ENCODE measurements around the gene SRA1. TPM values are rescaled to one million over a fixed set of nuclear protein-coding genes. Genes with fewer than 3 reads are reported as not detected.

The SRA1 gene
- total RNA-seq, 6 experiments from 2014 or later, result 14.4 to 35.4 (median 18.6) TPM

DNA sequence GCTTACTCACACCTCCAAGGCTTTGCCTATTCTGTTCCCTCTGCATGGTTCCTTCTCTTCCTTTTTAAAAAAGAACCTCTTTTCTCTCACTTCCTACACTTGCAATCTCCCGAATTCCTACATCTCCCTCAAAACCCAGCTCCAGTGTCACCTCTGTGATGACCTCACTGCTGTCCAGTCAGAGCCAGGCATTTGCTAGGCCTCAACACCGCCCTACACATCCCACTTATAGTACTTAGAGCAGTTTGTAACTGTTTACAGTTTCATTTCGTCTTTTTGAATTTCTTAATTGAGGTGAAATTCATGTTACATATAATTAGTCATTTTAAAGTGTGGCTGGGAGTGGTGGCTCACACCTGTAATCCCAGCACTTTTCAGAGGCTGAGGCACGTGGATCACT lies 44.9 kb upstream of the SRA1 start:
- H3K27me3 ChIP-seq, result no peaks in the 10 kb centered on the region
- WGBS (ENCODE audit: insufficient coverage, low coverage, low lambda C conversion rate, missing lambda C conversion rate), result 67% methylated on average over 4 of the region's 4 CpGs
- ATAC-seq (peak in 3 of 4 donors; percentile 15 to 42 (median 22)), DNase-seq (no peak)
- H3K36me3 ChIP-seq, result no peaks in the 10 kb centered on the region
- H3K4me3 ChIP-seq, result no peak overlapping the region
- intact Hi-C loops (cut with DNase I), result no loop called here
- peaks cover 0 to 35% (median 2%) of the 10 kb centered on the region in 4 donors for H3K4me1 ChIP-seq
- no peaks in the 10 kb centered on the region for H3K9me3 ChIP-seq
- peak overlapping the region; percentile 87 to 90 (median 90) for H3K27ac ChIP-seq
- TF ChIP-seq, protein P1, sequence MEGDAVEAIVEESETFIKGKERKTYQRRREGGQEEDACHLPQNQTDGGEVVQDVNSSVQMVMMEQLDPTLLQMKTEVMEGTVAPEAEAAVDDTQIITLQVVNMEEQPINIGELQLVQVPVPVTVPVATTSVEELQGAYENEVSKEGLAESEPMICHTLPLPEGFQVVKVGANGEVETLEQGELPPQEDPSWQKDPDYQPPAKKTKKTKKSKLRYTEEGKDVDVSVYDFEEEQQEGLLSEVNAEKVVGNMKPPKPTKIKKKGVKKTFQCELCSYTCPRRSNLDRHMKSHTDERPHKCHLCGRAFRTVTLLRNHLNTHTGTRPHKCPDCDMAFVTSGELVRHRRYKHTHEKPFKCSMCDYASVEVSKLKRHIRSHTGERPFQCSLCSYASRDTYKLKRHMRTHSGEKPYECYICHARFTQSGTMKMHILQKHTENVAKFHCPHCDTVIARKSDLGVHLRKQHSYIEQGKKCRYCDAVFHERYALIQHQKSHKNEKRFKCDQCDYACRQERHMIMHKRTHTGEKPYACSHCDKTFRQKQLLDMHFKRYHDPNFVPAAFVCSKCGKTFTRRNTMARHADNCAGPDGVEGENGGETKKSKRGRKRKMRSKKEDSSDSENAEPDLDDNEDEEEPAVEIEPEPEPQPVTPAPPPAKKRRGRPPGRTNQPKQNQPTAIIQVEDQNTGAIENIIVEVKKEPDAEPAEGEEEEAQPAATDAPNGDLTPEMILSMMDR (IDR thresholded peaks at IDR 0.05), result no peak
- TF ChIP-seq POLR2A (IDR thresholded peaks at IDR 0.05), result no peak

DNA sequence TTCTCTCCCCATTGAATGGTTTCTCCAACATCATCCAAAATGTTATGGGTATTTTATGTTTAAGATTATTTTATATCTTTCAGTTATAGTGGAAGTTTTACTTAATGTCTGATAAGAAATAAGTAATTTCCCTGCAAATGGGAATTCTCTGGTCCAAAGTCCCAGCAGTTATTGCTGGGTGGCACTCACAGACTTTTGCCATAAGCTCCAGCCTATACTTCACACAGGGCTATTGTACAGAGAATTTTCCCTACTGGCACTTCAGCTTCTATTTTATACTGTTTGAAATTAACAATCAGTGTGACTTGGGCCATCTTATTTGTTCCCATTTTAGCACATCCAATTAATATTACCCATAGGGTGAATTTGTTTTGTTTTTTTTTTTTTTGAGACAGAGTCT lies 42.8 kb upstream of the SRA1 start:
- Histone ChIP-seq H3K4me3 (no peak overlapping the region), H3K27me3 (no peaks in the 10 kb centered on the region), H3K36me3 (no peaks in the 10 kb centered on the region), H3K9me3 (no peaks in the 10 kb centered on the region), H3K27ac (no peak overlapping the region), H3K4me1 (peaks cover 0 to 45% (median 8%) of the 10 kb centered on the region in 4 donors)
- intact Hi-C loops (cut with DNase I), result no loop called here
- TF ChIP-seq POLR2A (IDR thresholded peaks at IDR 0.05), result no peak
- TF ChIP-seq, protein P1 (IDR thresholded peaks at IDR 0.05), result no peak
- DNase-seq (no peak), ATAC-seq (no peak)

DNA sequence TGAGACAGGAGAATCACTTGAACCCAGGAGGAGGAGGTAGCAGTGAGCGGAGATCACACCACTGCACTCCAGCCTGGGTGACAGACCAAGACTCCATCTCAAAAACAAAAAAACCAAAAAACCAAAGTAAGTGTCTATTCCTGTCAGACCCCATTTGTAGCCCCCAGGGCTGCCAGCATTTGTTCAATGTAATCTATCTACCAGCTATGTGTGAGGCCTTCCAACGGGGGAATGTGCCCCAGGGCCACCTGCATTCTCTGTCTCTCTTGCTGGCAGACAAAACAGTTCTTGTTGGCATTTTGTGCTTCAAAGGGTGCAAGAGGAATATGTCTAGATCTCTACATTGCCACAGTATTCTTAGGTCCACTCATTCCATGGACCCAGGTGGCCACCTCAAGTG lies 41.6 kb upstream of the SRA1 start:
- ATAC-seq, result no peak
- intact Hi-C loops (cut with DNase I), result no loop called here
- no peak for TF ChIP-seq POLR2A (IDR thresholded peaks at IDR 0.05)
- TF ChIP-seq, protein P1 (IDR thresholded peaks at IDR 0.05), result no peak
- no peak for DNase-seq
- Histone ChIP-seq H3K4me1 (peaks cover 0 to 50% (median 11%) of the 10 kb centered on the region in 4 donors), H3K4me3 (no peak overlapping the region), H3K27ac (no peak overlapping the region), H3K36me3 (no peaks in the 10 kb centered on the region), H3K27me3 (no peaks in the 10 kb centered on the region), H3K9me3 (no peaks in the 10 kb centered on the region)
- 69% methylated on average over 2 of the region's 2 CpGs for WGBS (ENCODE audit: insufficient coverage, low coverage, low lambda C conversion rate, missing lambda C conversion rate)

DNA sequence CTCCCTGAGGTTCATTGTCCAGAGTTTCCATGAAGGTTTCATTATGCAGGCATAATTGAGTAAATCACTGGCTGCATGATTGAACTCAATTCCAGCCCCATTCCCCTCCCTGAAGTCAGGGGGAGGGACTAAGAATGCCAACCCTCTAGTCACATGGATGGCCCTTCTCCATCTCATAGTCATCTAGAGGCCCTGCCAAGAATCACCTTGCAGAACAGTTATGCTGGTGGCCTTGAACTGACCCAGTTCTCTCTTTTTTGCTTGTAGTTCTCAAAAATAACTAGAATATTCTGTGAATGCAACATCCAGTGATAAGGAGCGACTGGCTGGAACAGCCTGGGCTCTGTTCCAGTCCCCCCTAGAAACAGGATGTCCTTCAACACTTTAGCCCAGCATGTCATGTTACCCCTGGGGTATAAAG lies 39.1 kb upstream of the SRA1 start:
- DNase-seq (peak in 1 of 3 donors; percentile 87), ATAC-seq (peak; percentile 87 to 93 (median 89))
- peak; percentile 84 for TF ChIP-seq POLR2A (IDR thresholded peaks at IDR 0.05)
- TF ChIP-seq, protein P1 (IDR thresholded peaks at IDR 0.05), result no peak
- H3K4me3 ChIP-seq, result peak overlapping the region; percentile 8 to 49 (median 49)
- WGBS (ENCODE audit: insufficient coverage, low coverage, low lambda C conversion rate, missing lambda C conversion rate), result no CpG with 5 or more reads among the region's 1 CpG
- H3K9me3 ChIP-seq, result no peaks in the 10 kb centered on the region
- H3K27me3 ChIP-seq, result no peaks in the 10 kb centered on the region
- no peaks in the 10 kb centered on the region for H3K36me3 ChIP-seq
- peaks cover 0 to 35% (median 9%) of the 10 kb centered on the region in 4 donors for H3K4me1 ChIP-seq
- intact Hi-C loops (cut with DNase I), result no loop called here
- peak overlapping the region; percentile 81 to 98 (median 97) for H3K27ac ChIP-seq
